ENCODE data around the gene KCTD20. TPM values are rescaled to one million over a fixed set of nuclear protein-coding genes. Genes with fewer than 3 reads are reported as not detected.
"Not testable (repeated sequence)": the region's sequence is repeated elsewhere in the genome, so short reads cannot be mapped to it uniquely, and the experiment has no call there.

Gene KCTD20
- total RNA-seq, 1 experiment from 2014 or later: 32.4 TPM

DNA sequence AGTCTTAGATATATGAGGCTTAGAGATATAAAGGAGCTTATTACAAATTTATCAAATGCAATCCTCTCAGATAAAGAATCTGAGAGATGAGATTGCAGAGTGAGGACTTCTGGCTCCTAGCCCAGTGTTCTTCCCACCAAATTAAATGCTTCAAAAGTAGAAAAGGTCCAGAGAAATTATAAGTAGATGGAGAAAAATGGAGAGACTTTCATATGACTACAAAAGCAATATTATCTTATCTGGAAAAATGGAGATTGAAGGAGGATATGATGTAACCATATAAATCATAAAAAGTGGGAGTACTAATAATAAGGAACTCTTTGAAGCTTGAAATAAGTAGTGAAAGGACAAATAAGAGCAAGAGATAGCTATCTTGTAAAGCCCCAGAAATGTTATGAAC, 2.8 kb downstream of the KCTD20 start:
- Mint-ChIP-seq H3K4me1 (ENCODE audit: low read depth, unreplicated experiment) (peaks cover 8% of the 10 kb centered on the region), H3K4me3 (ENCODE audit: unreplicated experiment) (no peak overlapping the region), H3K9me3 (ENCODE audit: unreplicated experiment) (no peaks in the 10 kb centered on the region), H3K27ac (ENCODE audit: unreplicated experiment) (no peak overlapping the region), H3K36me3 (ENCODE audit: insufficient read depth, unreplicated experiment) (peaks cover 14% of the 10 kb centered on the region), H3K27me3 (ENCODE audit: insufficient read depth, unreplicated experiment) (no peaks in the 10 kb centered on the region)
- Histone ChIP-seq H3K27me3 (replicated peaks; ENCODE audit: control insufficient read depth, insufficient read depth, low read length) (no peaks in the 10 kb centered on the region), H3K4me3 (ENCODE audit: low read depth, low read length) (no peak overlapping the region), H3K36me3 (ENCODE audit: control insufficient read depth, insufficient read depth, low read length) (0 out of 2 replicates have a peak, but pooled peaks cover 1% of the 10 kb centered on the region), H3K9me3 (no peaks in the 10 kb centered on the region), H3K4me1 (peaks cover 30% of the 10 kb centered on the region)
- CTCF ChIA-PET: no interaction called here
- intact Hi-C loops (cut with micrococcal nuclease; ENCODE audit: unreplicated experiment): no loop called here
- POLR2A ChIA-PET: interaction anchor here (0.6 kb wide), 1 partner anchor 23 kb away, joined by 7 read pairs; no protein-coding TSS in a partner anchor
- no peak for DNase-seq
- TF ChIP-seq, protein P1, sequence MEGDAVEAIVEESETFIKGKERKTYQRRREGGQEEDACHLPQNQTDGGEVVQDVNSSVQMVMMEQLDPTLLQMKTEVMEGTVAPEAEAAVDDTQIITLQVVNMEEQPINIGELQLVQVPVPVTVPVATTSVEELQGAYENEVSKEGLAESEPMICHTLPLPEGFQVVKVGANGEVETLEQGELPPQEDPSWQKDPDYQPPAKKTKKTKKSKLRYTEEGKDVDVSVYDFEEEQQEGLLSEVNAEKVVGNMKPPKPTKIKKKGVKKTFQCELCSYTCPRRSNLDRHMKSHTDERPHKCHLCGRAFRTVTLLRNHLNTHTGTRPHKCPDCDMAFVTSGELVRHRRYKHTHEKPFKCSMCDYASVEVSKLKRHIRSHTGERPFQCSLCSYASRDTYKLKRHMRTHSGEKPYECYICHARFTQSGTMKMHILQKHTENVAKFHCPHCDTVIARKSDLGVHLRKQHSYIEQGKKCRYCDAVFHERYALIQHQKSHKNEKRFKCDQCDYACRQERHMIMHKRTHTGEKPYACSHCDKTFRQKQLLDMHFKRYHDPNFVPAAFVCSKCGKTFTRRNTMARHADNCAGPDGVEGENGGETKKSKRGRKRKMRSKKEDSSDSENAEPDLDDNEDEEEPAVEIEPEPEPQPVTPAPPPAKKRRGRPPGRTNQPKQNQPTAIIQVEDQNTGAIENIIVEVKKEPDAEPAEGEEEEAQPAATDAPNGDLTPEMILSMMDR (IDR thresholded peaks at IDR 0.05; ENCODE audit: insufficient read depth in 1 of 2, low read depth in 1 of 2, low read length in 1 of 2, severe bottlenecking in 1 of 2, unreplicated experiment in 1 of 2): no peak
- BruUV-seq (replicated peaks): no TSS peak

DNA sequence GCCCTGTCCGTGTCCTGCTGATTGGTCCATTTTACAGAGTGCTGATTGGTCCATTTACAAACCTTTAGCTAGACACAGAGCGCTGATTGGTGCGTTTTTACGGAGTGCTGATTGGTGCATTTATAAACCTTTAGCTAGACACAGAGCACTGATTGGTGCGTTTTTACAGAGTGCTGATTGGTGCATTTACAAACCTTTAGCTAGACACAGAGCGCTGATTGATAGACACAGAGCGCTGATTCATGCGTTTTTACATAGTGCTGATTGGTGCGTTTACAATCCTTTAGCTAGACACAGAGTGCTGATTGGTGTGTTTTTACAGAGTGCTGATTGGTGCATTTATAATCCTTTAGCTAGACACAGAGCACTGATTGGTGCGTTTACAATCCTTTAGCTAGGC, 6.4 kb downstream of the KCTD20 start:
- H3K27ac Mint-ChIP-seq (ENCODE audit: unreplicated experiment); intact Hi-C loops (cut with micrococcal nuclease; ENCODE audit: unreplicated experiment): not testable (repeated sequence)

DNA sequence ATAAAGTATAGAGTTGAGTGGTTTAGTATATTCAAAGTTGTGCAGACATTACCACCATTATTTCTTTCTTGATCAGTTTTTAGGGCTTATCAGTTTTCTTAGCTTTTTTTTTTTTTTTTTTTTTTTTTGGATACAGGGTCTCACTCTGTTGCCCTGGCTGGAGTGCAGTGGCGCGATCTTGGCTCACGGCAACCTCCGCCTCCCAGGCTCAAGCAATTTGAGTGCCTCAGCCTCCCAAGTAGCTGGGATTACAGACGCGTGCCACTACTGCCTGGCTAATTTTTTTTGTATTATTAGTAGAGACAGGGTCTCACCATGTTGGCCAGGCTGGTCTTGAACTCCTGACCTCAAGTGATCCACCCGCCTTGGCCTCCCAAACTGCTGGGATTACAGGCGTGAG, 10.1 kb downstream of the KCTD20 start:
- CTCF ChIA-PET; H3K27me3 ChIP-seq (replicated peaks; ENCODE audit: control insufficient read depth, insufficient read depth, low read length); H3K9me3 ChIP-seq; BruUV-seq (replicated peaks); H3K4me3 ChIP-seq (ENCODE audit: low read depth, low read length); H3K4me1 Mint-ChIP-seq (ENCODE audit: low read depth, unreplicated experiment); H3K27me3 Mint-ChIP-seq (ENCODE audit: insufficient read depth, unreplicated experiment); H3K4me3 Mint-ChIP-seq (ENCODE audit: unreplicated experiment); H3K4me1 ChIP-seq; H3K27ac Mint-ChIP-seq (ENCODE audit: unreplicated experiment); DNase-seq; H3K36me3 ChIP-seq (ENCODE audit: control insufficient read depth, insufficient read depth, low read length); H3K9me3 Mint-ChIP-seq (ENCODE audit: unreplicated experiment); intact Hi-C loops (cut with micrococcal nuclease; ENCODE audit: unreplicated experiment): not testable (repeated sequence)
- POLR2A ChIA-PET: interaction anchor here (0.6 to 1.0 kb wide), 2 partner anchors 9 to 108 kb away, joined by 4 to 6 read pairs; no protein-coding TSS in a partner anchor
- peaks cover 32% of the 10 kb centered on the region for H3K36me3 Mint-ChIP-seq (ENCODE audit: insufficient read depth, unreplicated experiment)

More for the DNA sequence above, 6.4 kb downstream of the KCTD20 start:
- CTCF ChIA-PET: interaction anchor here (0.6 kb wide), 1 partner anchor 25 kb away, joined by 3 read pairs; no protein-coding TSS in a partner anchor
- H3K4me1 Mint-ChIP-seq (ENCODE audit: low read depth, unreplicated experiment); H3K27me3 ChIP-seq (replicated peaks; ENCODE audit: control insufficient read depth, insufficient read depth, low read length); POLR2A ChIA-PET; BruUV-seq (replicated peaks); H3K27me3 Mint-ChIP-seq (ENCODE audit: insufficient read depth, unreplicated experiment); DNase-seq; H3K36me3 ChIP-seq (ENCODE audit: control insufficient read depth, insufficient read depth, low read length); H3K4me3 Mint-ChIP-seq (ENCODE audit: unreplicated experiment); H3K9me3 Mint-ChIP-seq (ENCODE audit: unreplicated experiment); H3K9me3 ChIP-seq; H3K4me3 ChIP-seq (ENCODE audit: low read depth, low read length): not testable (repeated sequence)
- peaks cover 13% of the 10 kb centered on the region for H3K4me1 ChIP-seq
- H3K36me3 Mint-ChIP-seq (ENCODE audit: insufficient read depth, unreplicated experiment): peaks cover 32% of the 10 kb centered on the region

DNA sequence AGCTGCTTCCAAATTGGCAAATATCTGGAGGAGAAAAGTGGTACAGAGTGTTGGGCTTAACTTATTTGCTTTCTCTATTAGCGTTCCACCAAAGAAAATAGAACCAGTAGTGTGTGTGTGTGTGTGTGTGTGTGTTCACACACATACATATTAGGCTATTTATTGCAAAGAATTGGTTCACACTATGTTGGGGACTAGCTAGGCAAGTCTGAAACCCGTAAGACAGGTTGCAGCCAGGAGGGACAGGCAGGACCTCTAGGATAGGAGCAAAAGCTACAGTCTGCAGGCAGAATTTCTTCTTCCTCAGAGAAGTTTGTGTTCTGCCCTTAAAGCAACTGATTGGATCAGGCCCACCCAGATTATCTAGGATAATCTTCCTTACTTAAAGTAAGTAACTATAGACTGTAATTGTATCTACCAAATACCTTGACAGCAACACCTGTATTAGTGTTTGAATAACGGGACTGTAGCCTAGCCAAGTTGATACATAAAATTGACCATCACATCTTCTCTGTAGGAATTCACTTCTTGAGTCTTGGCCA, 12.8 kb downstream of the KCTD20 start:
- Mint-ChIP-seq H3K4me1 (ENCODE audit: low read depth, unreplicated experiment) (no peaks in the 10 kb centered on the region), H3K27ac (ENCODE audit: unreplicated experiment) (no peak overlapping the region), H3K4me3 (ENCODE audit: unreplicated experiment) (no peak overlapping the region), H3K27me3 (ENCODE audit: insufficient read depth, unreplicated experiment) (no peaks in the 10 kb centered on the region), H3K36me3 (ENCODE audit: insufficient read depth, unreplicated experiment) (peaks cover 19% of the 10 kb centered on the region), H3K9me3 (ENCODE audit: unreplicated experiment) (no peaks in the 10 kb centered on the region)
- DNase-seq: peak; percentile 52 to 67
- POLR2A ChIA-PET: no interaction called here
- no TSS peak for BruUV-seq (replicated peaks)
- Histone ChIP-seq H3K4me1 (peaks cover 10% of the 10 kb centered on the region; the same call in 1 of the 2 replicates), H3K4me3 (ENCODE audit: low read depth, low read length) (no peak overlapping the region), H3K27me3 (replicated peaks; ENCODE audit: control insufficient read depth, insufficient read depth, low read length) (no peaks in the 10 kb centered on the region), H3K36me3 (ENCODE audit: control insufficient read depth, insufficient read depth, low read length) (no peaks in the 10 kb centered on the region), H3K9me3 (no peaks in the 10 kb centered on the region)
- CTCF ChIA-PET: interaction anchor here (0.6 kb wide), 1 partner anchor 122 kb away, joined by 5 read pairs; no protein-coding TSS in a partner anchor
- intact Hi-C loops (cut with micrococcal nuclease; ENCODE audit: unreplicated experiment): no loop called here
- TF ChIP-seq, protein P1 (IDR thresholded peaks at IDR 0.05; ENCODE audit: insufficient read depth in 1 of 2, low read depth in 1 of 2, low read length in 1 of 2, severe bottlenecking in 1 of 2, unreplicated experiment in 1 of 2): no peak

Data from Caco-2 (cell line).